Effector CD4-positive, alpha-beta T cell (primary cell): ENCODE measurements around the gene GRK5.

Experiments
- DNase-seq: peaks from one replicate; pipeline ENCODE4 v3.0.0-alpha.2; 2020

The GRK5 gene

DNA sequence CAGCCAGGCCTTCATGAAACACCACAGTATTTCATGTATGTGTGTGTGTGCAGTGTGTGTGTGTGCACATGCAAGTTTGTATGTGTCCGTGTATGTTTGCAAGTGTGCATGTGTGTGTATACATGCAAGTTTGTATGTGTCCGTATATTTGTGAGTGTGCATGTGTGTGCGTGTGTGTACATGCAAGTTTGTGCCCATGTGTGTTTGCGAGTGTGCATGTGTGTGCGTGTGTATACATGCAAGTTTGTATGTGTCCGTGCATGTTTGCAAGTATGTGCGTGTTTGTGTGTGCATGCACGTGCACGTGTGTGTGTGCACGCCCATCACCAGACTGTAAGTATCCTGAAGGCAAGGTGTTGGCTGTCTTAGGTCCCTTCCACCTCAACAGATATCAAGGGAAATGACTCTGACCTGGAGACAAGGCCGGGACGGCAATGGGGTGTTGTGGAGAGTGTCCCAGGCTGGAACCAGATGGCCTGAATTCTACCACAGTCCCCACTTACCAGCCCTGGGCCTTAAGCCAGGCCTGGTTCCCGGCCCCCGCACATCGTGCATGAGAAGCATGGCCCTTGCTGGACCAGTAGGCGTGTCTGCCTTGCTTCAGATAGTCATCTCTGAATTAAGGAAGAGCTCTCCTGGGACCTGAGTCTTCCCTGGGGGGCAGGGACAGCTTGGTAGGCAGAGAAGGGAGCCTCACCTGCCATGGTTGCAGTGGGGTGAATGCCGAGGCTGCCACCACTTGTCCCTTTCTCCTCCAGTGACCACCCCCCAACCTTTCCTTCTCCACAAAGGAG lies 140.0 kb downstream of the GRK5 start:
- DNase-seq: no peak

DNA sequence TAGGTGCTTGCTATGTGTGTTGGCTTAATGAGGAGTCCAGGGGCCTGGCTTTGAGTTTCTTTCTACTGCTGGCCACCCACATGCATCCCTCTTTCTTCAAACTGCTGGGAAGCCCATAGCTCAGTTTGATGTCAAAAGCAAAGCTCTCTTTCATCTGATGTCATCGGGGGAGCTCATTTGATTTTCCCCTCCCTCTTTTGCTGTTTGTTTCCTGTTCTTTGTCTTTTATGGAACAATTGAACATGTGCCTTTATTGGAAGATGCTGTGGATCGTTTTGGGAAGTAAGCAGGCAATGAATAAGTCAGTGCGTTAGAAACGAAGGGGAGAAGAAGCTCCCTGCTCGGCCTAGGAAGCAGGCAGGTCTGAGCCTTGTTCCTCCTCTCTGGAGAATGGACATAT lies 140.7 kb downstream of the GRK5 start:
- DNase-seq: no peak

DNA sequence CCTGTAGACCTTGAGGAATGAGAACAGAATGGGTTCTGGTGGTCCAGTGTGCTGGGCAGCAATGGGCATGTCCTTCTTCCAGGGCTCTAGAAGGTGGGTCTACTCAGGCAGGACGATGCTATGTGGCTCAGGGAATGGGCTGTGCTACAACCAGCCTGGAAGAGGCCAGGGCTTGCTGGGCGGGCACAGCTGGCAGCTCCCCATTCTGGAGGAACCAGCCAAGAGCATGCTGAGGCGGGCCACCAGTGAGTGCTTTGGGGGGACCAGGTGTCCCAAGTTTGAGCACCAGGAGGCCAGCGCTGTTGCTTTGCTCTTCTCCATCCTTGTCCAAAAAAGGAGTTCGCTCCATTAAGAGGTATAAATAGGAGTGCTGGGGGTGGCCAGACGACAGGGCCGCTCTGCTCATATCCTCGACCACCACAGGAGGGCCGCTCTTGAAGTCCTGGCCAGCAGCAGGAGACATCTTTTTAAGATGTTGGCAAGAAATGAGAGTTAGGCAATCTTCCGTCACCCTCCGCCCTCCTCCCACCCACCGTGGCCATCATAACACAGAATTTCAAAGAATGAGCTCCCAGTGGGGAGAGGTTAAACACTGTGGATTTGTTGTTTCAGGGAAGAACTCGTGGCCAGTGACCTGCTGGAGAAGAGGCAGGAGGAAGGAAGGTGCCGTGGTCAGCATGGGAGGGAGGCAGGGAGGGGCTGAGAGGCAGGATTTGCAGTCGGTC lies 141.3 kb downstream of the GRK5 start:
- DNase-seq: no peak

DNA sequence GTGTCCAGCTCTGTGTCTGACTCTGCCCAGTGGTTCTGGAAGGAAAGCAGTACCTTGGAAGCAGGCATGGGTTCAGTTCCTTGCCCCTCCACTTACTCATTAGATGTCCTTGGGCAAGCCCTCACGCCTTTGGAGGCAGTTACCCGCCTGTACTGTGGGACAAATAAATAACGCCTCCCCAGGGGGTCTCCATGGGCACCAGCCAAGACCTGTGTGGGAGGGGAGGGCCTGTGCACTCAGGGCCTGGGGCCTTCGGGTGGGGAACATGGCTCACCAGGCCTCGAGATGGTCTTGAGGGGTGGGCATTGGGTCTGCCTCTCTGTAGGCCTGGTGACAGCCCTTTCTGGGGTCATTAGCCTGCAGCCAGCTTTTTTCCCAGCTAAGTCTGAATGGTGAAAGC lies 142.0 kb downstream of the GRK5 start:
- DNase-seq: no peak

DNA sequence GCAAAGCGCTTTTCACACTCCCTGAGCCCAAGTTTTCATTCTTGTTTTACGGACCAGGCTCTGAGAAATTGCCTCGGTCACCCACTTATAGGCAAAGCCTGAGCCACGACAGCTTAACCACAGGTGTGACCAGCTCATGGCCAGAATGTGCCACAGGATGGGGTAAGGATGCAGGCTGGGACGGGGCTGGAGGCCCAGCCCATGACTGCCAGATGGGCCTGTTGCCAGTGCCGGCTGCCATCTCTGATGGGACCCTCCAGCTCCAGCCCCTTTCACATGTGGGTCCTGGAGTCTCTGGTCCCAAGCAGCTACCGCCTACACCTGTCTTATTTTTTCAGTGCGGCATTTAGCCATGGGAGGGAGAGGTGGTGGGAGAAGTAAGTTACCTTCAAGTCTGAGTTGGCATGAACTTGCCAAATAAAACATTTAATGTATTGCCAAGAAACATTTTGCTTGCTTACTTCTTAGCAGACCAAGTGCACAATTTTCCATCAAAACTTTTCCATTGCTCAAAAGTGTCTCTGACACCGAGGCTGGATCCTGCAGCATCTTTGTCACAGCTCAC lies 142.6 kb downstream of the GRK5 start:
- no peak for DNase-seq

DNA sequence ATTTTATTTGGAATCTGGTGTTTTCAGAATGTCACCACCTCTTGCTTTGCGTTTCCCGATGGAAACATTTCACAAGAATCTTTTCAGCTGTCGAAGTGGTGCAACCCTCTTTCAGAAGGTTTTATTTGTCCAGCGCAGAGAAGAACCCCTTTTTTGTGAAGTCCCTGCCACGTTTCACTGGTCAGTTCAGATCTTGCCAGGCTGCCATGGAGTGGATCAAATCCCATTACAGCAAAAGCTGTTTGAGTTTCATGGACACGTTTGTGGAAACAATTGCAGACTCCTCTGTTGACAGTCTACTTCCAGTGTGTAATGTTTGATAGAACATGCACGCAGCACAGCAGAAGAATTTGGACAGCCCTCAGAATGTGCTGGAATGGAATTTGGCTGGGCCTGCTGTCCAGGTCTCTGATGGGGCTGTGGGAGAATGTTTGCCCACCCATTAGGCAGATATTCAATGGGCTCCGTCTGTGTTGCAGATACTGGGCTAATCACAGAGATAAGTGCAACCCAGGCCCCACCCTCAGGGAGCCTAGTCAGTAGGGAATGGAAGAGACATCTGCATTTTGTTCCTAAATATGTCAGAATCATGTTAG lies 143.2 kb downstream of the GRK5 start:
- DNase-seq: no peak

DNA sequence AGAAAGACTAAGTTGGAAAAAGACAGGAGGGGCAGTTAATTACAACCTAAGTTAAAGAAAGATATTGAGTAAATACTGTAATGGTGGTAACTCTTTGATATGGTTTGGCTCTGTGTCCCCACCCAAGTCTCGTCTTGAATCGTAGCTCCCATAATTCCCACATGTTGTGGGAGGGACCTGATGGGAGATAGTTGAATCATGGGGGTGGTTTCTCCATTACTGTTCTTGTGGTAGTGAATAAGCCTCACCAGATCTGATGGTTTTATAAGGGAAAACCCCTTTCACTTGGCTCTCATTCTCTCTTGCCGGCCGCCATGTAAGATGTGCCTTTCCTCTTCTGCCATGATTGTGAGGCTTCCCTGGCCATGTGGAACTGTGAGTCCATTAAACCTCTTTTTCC lies 143.8 kb downstream of the GRK5 start:
- DNase-seq: no peak

DNA sequence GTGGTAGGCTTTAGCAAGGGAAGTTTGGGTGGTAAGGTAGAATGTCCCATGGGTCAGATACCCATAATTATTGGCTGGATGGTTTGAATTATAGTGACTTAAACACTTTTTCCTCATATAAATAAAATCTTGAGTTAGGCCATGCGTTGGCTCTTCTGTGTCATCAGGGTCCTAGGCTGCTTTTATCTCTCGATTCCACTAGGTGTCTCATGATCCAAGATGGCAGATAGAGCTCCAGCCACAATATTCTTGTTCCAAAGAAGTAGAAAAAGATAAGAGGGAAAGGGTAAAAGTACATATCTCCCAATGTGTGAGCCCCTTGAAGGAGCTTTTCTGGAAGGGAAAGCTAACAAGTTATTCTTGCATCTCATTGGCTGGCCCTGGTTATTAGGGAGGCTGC lies 144.7 kb downstream of the GRK5 start:
- no peak for DNase-seq

DNA sequence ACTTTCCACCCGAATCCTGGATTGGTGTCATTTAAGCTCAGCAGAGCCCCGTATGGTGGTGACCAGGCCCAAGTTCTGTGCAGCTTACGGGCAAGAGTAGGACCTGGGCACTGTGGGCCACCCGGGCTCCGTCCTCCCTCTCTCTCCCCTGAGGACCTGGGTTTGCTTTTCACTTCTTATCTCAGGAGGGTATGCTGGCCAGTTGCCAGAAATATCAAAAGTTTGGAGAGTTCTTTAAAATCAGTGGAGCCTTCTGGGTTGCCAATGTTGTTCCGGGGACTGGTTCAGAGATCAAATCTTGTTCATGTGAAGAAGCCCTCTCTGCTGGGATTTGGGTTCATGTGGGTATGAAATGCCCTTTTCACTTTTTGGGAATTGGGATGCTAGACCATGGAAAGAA lies 145.4 kb downstream of the GRK5 start:
- DNase-seq: no peak

DNA sequence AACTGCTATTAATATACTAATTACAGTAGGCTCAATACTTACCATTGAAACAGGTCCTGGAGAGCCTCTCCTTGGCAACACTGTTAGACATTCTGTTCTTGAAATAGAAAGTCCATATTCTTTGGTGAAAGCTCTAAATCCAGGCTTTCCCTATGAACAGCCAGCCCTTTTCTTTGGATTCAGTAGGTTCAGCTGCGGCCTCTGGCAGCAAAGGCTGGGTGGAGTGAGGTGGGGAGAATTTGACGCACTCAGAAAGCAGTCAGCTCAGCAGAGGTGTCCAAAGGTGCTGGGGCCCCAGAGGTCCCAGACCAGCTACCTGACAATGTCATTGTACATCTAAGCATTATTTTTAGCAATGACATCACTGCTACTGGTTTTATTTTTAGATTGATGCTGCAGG lies 146.1 kb downstream of the GRK5 start:
- no peak for DNase-seq

DNA sequence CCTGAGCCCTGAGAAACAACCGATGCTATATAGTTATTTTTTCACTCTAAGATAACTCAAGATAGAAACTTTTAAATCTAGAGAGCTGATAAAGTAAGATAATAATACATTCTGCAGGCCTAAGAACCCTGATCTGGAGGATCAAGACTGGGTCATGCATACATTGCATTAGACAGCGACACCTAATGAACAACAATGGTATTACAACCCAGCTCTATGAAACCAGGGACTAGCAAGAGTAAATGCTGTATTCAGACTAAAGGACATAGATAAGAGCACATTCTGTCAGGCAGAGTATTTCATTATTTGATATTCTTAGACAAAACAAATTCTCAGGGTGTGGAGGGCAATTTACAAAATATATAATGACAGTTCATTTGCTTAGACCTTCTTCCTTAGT lies 148.6 kb downstream of the GRK5 start:
- no peak for DNase-seq

DNA sequence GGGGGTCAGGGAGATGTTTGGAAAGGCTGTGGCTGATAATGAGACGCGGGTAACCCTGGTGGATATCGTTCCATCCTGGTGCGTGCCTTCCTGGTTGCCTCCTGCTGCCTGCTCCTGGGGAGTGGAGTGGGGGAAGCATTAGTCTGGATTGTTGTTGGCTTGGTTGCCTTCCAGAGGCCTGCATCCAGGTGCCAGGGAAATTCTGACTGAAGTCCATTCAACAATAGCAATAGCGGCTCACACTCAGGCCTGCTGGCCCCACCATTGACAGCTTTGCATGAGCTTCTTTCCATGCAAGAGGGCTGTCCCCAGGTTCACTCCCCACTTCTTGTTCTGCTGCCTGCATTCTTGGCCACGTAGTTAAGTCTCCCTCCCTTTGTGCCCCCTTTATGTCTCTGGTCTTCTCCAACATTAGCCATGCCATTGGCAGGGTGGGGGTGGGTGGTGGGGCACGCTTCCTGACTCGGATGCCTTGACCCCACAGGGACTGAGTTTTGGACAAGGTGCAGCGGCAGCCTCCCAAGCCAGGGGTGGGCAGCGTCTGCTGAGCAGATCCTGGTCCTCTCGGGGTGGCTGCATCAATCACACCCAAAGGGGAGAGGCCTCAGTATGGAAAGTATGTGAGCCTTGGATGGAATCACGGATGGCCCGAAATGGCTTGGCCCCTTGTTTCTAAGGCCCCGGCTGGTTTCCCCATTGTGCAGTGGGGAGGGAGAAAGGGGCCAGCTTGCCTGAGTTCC lies 150.2 kb downstream of the GRK5 start:
- DNase-seq: no peak

DNA sequence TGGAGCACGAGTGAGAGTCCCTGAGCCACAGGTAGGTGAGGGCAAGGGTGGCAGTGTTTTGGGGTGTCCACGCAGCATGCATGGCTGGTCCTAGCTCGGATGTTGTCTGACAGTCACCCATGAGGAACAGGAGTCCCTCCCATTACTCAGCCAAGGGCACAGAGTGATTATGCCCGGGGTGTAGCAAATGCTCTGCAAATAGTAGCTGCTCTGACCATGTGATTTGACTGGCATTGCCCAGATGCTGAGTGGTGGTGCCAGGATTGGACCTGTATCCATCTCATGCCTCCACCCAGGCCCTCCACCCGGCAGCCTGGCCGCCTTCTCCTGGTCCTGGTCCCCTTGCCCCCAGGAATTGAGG lies 150.8 kb downstream of the GRK5 start:
- no peak for DNase-seq

DNA sequence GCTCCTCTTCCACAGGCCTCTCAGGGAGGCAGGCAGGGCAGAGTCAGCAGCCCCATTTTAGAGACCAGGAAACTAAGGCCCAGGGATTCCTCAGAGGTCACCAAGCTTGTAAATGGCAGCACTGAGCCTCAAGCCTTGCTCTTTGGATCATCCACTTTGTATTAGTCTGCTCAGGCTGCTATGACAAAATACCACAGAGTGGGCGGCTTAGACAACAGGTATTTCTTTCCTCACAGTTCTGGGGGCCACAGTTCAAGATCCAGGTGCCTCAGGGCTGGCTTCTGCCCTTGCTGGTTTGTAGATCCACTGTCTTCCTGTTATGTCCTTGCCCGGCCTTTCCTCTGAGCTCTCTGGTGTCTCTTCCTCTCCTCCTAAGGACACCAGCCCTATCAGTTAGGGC lies 151.2 kb downstream of the GRK5 start:
- DNase-seq: no peak

DNA sequence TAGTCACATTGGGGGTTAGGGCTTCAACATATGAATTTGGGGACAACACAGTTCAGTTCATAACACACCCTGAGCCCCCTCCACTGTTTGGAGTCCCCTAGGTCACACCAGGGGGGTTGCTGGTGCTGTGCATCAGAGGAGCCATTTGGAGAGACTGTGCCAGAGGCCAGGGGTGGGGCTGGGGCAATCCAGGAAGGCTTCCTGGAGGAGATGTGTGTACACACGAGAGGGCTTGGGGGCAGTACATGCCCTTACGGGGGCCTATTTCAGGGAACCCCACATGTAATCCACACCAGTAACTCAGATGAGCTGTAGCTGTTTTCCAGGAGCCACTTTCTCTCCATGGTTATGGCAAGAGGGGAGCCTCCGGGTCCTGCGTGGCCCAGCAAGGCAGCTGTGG lies 151.7 kb downstream of the GRK5 start:
- DNase-seq: no peak

DNA sequence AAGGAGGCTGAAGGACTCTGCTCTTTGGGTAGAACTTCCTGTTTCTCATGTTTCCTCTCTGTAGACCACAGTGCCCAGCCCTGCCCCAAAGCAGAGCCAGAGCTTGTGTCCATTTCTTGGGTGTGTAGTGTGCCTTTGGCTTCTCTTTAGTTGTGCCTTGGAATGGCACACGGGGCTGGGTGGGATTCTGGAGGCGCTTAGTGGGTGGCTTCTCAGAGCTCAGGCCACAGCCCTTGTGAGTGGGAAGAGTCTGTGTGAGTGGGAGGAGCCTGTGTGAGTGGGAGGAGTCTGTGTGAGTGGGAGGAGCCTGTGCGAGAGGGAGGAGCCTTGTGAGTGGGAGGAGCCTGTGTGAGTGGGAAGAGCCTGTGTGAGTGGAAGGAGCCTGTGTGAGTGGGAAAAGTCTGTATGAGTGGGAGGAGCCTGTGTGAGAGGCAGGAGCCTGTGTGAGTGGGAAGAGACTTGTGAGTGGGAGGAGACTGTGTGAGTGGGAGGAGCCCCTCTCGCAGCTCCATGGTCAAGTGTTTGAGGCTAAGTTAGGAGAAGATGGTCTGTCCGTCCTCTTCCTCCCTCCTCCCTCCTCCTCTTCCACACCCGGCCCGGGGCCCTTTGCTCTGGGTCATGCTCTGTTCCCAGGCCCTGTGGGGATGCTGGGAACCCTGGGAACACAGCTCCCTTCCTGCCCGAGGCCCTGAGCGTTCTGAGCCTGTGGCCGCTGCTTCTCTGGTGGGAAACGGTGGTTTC lies 153.0 kb downstream of the GRK5 start:
- DNase-seq: no peak

DNA sequence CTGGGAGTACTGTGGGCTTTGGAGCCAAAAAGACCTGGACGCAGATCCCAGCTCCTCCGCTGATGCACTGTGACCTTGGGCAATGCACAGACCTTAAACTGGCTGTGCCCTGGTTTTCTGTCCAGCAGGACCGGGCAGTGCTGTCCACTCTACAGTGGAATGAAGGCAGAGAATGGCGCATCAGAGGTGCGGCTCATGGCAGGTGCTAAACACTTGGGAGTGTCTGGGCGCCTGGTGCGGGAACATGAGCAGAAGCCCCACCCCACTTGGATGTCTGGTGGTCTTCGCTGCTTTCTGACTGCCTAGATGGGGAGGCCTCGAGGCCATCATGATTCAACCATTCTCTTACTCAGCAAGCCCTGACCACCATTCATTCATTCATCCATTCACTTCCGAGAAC lies 153.7 kb downstream of the GRK5 start:
- no peak for DNase-seq

DNA sequence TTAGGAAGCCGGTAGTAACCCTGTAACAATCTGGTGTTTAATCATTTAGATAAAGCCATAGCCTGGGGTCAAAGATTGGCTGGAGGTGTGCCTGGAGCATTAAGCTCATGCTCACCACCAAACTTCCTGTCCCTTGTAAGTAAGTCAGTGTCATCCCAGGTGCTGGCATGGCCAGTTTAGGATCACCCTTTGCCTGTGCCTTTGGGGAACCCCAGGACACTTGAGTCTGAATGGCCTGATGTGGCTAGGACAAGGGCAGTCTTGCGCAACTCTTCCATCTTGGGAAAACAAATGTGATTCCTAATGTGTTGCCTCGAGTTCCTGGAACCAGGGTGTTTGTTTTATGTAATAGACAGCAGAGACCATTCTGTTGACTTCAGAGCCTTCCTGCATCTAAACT lies 154.8 kb downstream of the GRK5 start:
- no peak for DNase-seq

DNA sequence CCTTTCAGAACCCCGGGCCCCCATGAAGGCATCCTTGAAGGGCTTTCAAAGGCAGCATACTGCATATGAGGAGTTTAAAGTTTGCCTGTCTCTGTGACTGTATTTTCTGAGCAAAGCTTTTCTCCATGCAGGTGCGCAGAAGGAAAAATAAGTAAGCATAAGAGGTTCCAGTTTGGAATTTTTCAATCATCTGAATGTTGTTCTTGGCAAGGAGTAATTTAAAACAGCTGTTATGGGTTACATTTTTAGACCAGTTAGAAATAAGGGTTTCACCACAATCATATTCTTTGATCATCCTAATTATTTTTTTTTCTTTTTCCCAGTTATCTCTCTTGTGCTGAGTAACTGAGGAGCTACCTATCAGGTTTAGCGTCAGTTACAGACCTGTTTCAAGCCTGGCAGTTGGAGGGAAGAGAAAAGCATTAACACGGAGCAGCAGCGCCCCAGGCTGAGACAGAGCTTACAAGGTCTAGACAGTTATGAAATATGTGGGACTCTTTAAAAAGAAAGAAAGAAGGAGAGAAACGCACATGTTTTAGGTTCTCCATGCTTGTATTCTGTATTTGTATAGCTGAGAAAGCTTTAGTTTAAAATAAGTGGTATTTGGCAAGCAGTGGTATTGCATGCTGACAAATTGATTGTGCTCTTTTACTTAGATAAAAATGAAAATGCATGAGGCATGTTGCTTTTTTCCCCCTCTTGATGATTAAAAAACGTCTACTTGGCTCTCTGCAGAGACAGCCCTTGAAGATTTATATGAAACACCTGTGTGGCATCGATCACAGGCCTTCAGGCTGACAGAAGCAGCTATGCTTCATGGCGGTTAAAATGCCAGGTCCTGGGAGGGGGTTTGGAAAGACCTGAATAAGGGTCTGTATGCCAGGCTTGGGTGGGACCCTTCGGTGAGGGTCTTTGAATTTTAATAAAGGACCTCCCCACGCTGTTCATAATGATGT lies 157.6 kb downstream of the GRK5 start:
- DNase-seq: no peak

DNA sequence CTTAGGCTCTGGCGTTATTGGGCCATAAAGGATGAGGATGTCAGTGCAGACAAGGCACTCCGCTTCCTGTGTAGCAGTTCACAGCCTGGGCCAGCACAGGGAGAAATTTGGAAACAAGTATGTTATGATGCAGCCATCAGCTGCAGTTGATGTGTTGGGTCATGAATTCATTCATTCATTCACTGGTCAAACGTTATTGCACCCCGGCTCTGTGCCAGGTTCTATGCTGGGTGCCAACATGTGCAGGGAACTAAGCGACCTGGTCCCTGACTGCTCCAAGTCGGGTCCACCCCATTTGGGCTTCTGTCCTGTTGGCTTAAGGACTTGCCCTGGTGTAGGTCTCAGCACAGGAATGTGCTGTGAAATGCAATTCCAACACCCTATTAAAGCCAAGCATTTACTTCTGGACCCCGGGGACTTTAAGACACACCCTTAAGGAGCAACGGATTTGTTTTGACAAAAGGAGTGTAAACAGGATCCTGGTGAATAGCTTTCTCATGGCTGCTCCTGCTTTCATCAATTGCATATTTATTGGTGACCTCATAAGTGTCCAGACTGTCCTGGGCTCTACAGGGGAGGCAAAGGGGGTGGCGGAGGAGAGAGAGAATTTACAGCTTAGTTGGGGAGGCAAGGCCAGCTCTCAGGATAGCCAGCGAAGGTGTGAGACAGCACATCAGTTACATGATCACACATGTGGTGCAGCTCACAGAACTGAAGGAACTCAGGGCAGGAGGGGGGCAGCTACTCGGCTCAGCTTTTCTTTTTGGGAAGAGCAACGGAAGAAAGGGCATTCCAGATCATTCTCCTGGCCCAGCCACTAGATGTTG lies 158.6 kb downstream of the GRK5 start:
- no peak for DNase-seq
